ENCODE data around the gene CADPS.

CADPS gene

GRCh38 chr3:62874711-62875557 is at the start of gene CADPS:
TSS of gene CADPS (minus strand) at chr3:62875416. CDS start at chr3:62875029, 387 bp downstream.
- peak within 1 kb of the TSS; percentile 80 for H3K4me3 ChIP-seq (ENCODE audit: low read depth, low read length)

- no peak overlapping the region for H3K4me3 ChIP-seq (ENCODE audit: low read depth, low read length)
Measured at GRCh38 chr3:62923066-62923465, 47.9 kb upstream of the CADPS start.

GRCh38 chr3:62922326-62922725 is 47.1 kb upstream of the CADPS start:
- no peak overlapping the region for H3K4me3 ChIP-seq (ENCODE audit: low read depth, low read length)

GRCh38 chr3:62920466-62920784 is 45.2 kb upstream of the CADPS start:
- no peak overlapping the region for H3K4me3 ChIP-seq (ENCODE audit: low read depth, low read length)

GRCh38 chr3:62919784-62920465 is 44.7 kb upstream of the CADPS start:
- H3K4me3 ChIP-seq (ENCODE audit: low read depth, low read length), result no peak overlapping the region

GRCh38 chr3:62918777-62919176 is 43.6 kb upstream of the CADPS start:
- H3K4me3 ChIP-seq (ENCODE audit: low read depth, low read length), result no peak overlapping the region

- no peak overlapping the region for H3K4me3 ChIP-seq (ENCODE audit: low read depth, low read length)
Measured at GRCh38 chr3:62918131-62918530, 42.9 kb upstream of the CADPS start.

GRCh38 chr3:62911526-62911925 is 36.3 kb upstream of the CADPS start:
- no peak overlapping the region for H3K4me3 ChIP-seq (ENCODE audit: low read depth, low read length)

GRCh38 chr3:62905331-62905730 is 30.1 kb upstream of the CADPS start:
- H3K4me3 ChIP-seq (ENCODE audit: low read depth, low read length), result no peak overlapping the region

- H3K4me3 ChIP-seq (ENCODE audit: low read depth, low read length), result no peak overlapping the region
Measured at GRCh38 chr3:62898530-62899496, 23.6 kb upstream of the CADPS start.

GRCh38 chr3:62895901-62896300 is 20.7 kb upstream of the CADPS start:
- H3K4me3 ChIP-seq (ENCODE audit: low read depth, low read length), result no peak overlapping the region

GRCh38 chr3:62892951-62893350 is 17.7 kb upstream of the CADPS start:
- no peak overlapping the region for H3K4me3 ChIP-seq (ENCODE audit: low read depth, low read length)

GRCh38 chr3:62892045-62892444 is 16.8 kb upstream of the CADPS start:
- no peak overlapping the region for H3K4me3 ChIP-seq (ENCODE audit: low read depth, low read length)

GRCh38 chr3:62888778-62889177 is 13.6 kb upstream of the CADPS start:
- no peak overlapping the region for H3K4me3 ChIP-seq (ENCODE audit: low read depth, low read length)

- no peak overlapping the region for H3K4me3 ChIP-seq (ENCODE audit: low read depth, low read length)
Measured at GRCh38 chr3:62888180-62888579, 13.0 kb upstream of the CADPS start.

- no peak overlapping the region for H3K4me3 ChIP-seq (ENCODE audit: low read depth, low read length)
Measured at GRCh38 chr3:62885136-62885535, 9.9 kb upstream of the CADPS start.

GRCh38 chr3:62884096-62884870 is 9.1 kb upstream of the CADPS start:
- H3K4me3 ChIP-seq (ENCODE audit: low read depth, low read length), result no peak overlapping the region

- no peak overlapping the region for H3K4me3 ChIP-seq (ENCODE audit: low read depth, low read length)
Measured at GRCh38 chr3:62882676-62883200, 7.5 kb upstream of the CADPS start.

- peak overlapping the region; percentile 80 for H3K4me3 ChIP-seq (ENCODE audit: low read depth, low read length)
Measured at GRCh38 chr3:62876064-62876463, 848 bp upstream of the CADPS start.

- H3K4me3 ChIP-seq (ENCODE audit: low read depth, low read length), result peak overlapping the region; percentile 80
Measured at GRCh38 chr3:62875558-62876002, 364 bp upstream of the CADPS start.
